Ectodermal cell (in vitro differentiated cells): ENCODE results near the gene OPA1.

Experiments
- H3K27ac ChIP-seq: 2 replicates; pipeline ENCODE4 v1.7.0; 2013; ENCODE audit warnings: mild to moderate bottlenecking, low read depth, low read length; ENCODE audit not compliant: insufficient read depth, poor library complexity, severe bottlenecking
- H3K27me3 ChIP-seq: 2 replicates; pipeline ENCODE4 v1.7.0; 2013; ENCODE audit warnings: mild to moderate bottlenecking, low read length; ENCODE audit not compliant: insufficient read depth, control insufficient read depth, poor library complexity, severe bottlenecking
- H3K36me3 ChIP-seq: one replicate; pipeline ENCODE4 v1.7.0; 2013; ENCODE audit warnings: low read length; ENCODE audit not compliant: control insufficient read depth, insufficient read depth
- H3K4me1 ChIP-seq: one replicate; pipeline ENCODE4 v1.7.0; 2013; ENCODE audit warnings: low read length; ENCODE audit not compliant: control insufficient read depth, insufficient read depth
- H3K4me3 ChIP-seq: 2 replicates; pipeline ENCODE4 v1.7.0; 2013; ENCODE audit warnings: low read depth, low read length, control low read depth; ENCODE audit not compliant: insufficient read depth
- H3K9me3 ChIP-seq: 2 replicates; pipeline ENCODE4 v1.7.0; 2013; ENCODE audit warnings: mild to moderate bottlenecking, low read length, moderate library complexity; ENCODE audit not compliant: control insufficient read depth
- WGBS, 2 experiments: methylation state at CpG; one replicate each; pipeline ENCODE4 v1.1.7; 2013; ENCODE audit warnings: missing lambda C conversion rate in 2 of 2; 5-methylcytosine and 5-hydroxymethylcytosine counted together

OPA1 gene

DNA sequence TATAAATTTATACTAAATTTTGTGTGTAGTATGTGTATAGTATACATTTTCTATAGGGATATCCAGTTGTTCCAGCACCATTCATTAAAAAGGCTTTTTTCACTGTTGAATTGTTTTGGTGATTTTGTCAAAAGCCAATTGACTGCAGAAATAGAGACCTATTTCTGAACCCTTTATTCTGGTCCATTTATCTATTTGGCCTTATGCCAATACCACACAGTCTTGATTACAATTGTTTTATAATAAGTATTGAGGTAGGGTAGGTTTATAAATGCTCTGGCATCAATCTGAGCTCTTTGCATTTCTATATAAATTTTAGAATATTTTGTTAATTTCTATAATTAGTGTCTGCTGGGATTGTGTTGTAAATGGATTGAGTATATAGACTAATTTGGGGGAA lies 6.5 kb upstream of the OPA1 start:
- Histone ChIP-seq H3K36me3 (no peaks in the 10 kb centered on the region), H3K27me3 (no peaks in the 10 kb centered on the region), H3K9me3 (no peaks in the 10 kb centered on the region), H3K4me1 (no peaks in the 10 kb centered on the region), H3K27ac (no peak overlapping the region), H3K4me3 (no peak overlapping the region)

GRCh38 chr3:193589129-193589528 lies 3.9 kb upstream of the OPA1 start:
- Histone ChIP-seq H3K4me1 (no peaks in the 10 kb centered on the region), H3K9me3 (no peaks in the 10 kb centered on the region), H3K27me3 (no peaks in the 10 kb centered on the region), H3K36me3 (no peaks in the 10 kb centered on the region), H3K27ac (no peak overlapping the region), H3K4me3 (no peak overlapping the region)
- WGBS, 2 experiments, result 87 to 91% methylated on average over 1 of the region's 1 CpG

- no peak overlapping the region for H3K27ac ChIP-seq
- no peaks in the 10 kb centered on the region for H3K4me1 ChIP-seq
- no peak overlapping the region for H3K4me3 ChIP-seq
- 80% methylated on average over 1 of the region's 1 CpG for WGBS, 2 experiments
- H3K9me3 ChIP-seq, result no peaks in the 10 kb centered on the region
- H3K27me3 ChIP-seq, result no peaks in the 10 kb centered on the region
- no peaks in the 10 kb centered on the region for H3K36me3 ChIP-seq
Observed at GRCh38 chr3:193589616-193590015, 3.4 kb upstream of the OPA1 start.

GRCh38 chr3:193590088-193590856 lies 2.7 kb upstream of the OPA1 start:
- 88 to 96% methylated on average over 5 to 6 of the region's 6 CpGs for WGBS, 2 experiments
- Histone ChIP-seq H3K4me1 (peaks cover under 1% of the 10 kb centered on the region), H3K27me3 (no peaks in the 10 kb centered on the region), H3K4me3 (no peak overlapping the region), H3K9me3 (no peaks in the 10 kb centered on the region), H3K27ac (no peak overlapping the region), H3K36me3 (no peaks in the 10 kb centered on the region)

DNA sequence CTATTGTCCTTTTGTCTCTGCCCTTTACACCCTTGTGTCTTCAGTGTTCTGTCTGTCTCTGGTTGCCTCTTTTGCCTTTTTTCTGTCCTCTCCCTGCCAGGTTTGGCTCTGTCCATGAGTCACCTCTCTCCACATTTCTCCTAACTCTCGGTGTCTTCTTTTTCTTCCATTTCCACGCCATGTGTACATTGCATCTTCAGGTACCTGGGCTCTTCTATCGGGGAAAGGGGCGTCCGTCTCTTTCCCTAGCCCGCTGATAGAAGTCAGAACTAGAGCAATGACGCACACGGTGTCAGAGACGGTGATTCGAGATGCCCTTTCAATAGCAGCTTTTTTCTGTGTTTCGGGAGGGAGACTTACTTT lies 641 bp downstream of the OPA1 start:
- WGBS, 2 experiments, result 0 to 1% methylated on average over 11 of the region's 11 CpGs
- peak overlapping the region; percentile 79 for H3K27ac ChIP-seq
- H3K4me1 ChIP-seq, result peaks cover 5% of the 10 kb centered on the region
- H3K36me3 ChIP-seq, result no peaks in the 10 kb centered on the region
- H3K9me3 ChIP-seq, result no peaks in the 10 kb centered on the region
- no peaks in the 10 kb centered on the region for H3K27me3 ChIP-seq
- peak overlapping the region; percentile 96 for H3K4me3 ChIP-seq

GRCh38 chr3:193594946-193595689 lies 2.1 kb downstream of the OPA1 start:
- Histone ChIP-seq H3K36me3 (no peaks in the 10 kb centered on the region), H3K27ac (no peak overlapping the region), H3K4me3 (no peak overlapping the region), H3K4me1 (peaks cover 5% of the 10 kb centered on the region), H3K27me3 (no peaks in the 10 kb centered on the region), H3K9me3 (no peaks in the 10 kb centered on the region)
- 86 to 90% methylated on average over 1 of the region's 1 CpG for WGBS, 2 experiments

DNA sequence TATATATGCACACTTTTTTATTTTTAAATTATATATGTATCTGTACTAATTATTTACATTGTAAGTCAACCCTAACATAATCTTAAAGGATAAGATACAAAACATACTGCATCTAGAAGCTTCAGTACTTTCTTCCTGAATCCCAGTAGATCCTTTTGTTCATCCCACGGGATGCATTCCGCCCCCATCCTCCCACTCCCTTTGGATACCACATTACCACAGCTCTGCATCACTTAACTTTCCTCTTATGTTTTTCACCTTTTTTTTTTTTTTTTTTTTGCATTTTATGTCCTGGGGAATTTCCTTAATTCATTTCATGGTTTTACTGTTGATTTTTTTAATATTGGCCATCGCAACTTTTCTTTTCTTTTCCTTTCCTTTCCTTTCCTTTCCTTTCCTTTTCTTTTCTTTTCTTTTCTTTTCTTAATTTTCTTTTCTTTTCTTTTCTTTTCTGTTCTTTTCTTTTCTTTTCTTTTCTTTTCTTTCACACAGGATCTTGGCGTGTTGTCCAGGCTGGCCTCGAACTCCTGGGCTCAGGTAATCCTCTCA lies 3.0 kb downstream of the OPA1 start:
- H3K27ac ChIP-seq, result no peak overlapping the region
- no peaks in the 10 kb centered on the region for H3K9me3 ChIP-seq
- H3K36me3 ChIP-seq, result no peaks in the 10 kb centered on the region
- H3K27me3 ChIP-seq, result no peaks in the 10 kb centered on the region
- H3K4me3 ChIP-seq, result no peak overlapping the region
- 88 to 90% methylated on average over 5 of the region's 5 CpGs for WGBS, 2 experiments
- peaks cover 5% of the 10 kb centered on the region for H3K4me1 ChIP-seq

DNA sequence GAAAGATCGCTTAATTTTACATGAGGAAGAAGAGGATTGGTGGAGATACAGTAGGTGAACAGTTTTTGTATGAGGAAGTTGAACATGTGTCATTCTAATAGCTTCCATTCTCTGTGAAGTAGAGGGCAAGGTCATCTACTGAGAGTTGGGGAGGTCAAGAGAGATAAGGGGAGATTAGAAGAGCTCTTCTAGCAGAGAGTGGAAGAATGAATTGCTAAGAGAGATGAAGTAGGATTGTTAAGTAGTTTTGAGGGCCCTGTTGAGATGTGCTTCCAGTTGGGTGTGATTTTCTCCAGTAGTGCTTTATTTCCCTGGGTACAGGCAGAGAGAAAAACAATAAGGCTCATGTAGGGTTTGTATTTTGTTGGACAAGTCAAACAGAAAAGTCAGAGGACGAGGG lies 5.2 kb downstream of the OPA1 start:
- WGBS, 2 experiments, result 91 to 95% methylated on average over 2 of the region's 2 CpGs
- Histone ChIP-seq H3K9me3 (no peaks in the 10 kb centered on the region), H3K27me3 (no peaks in the 10 kb centered on the region), H3K27ac (no peak overlapping the region), H3K36me3 (no peaks in the 10 kb centered on the region), H3K4me3 (no peak overlapping the region), H3K4me1 (peaks cover 5% of the 10 kb centered on the region)

DNA sequence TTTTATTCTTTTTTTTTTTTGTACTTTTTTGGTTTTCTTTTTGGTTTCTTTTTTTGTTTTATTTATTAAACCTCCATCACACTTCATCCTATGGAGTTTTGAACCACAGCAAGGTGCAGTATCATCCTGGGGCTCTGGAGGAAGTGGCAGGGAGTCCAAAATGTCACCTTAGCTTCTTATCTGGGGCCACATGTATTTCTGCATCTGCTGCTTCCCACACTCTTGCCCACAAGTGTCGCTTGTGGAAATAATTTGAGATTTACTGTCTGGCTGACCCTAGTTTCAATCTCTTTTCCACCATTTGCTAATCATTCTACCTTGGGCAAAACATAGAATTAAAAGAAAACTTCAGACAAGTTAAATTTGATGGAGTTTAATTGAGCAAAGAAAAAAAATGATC lies 6.4 kb downstream of the OPA1 start:
- Histone ChIP-seq H3K4me1 (peaks cover 5% of the 10 kb centered on the region), H3K27me3 (no peaks in the 10 kb centered on the region), H3K27ac (no peak overlapping the region), H3K9me3 (no peaks in the 10 kb centered on the region), H3K36me3 (no peaks in the 10 kb centered on the region), H3K4me3 (no peak overlapping the region)
- 100% methylated on average over 1 of the region's 1 CpG for WGBS, 2 experiments

- Histone ChIP-seq H3K4me3 (no peak overlapping the region), H3K9me3 (no peaks in the 10 kb centered on the region), H3K4me1 (no peaks in the 10 kb centered on the region), H3K36me3 (no peaks in the 10 kb centered on the region), H3K27me3 (no peaks in the 10 kb centered on the region), H3K27ac (no peak overlapping the region)
- 56 to 70% methylated on average over 2 of the region's 2 CpGs for WGBS, 2 experiments
Observed at GRCh38 chr3:193605876-193606275, 12.9 kb downstream of the OPA1 start.
